Vagina (tissue), 2 donors: Measurements from ENCODE around the gene PIGC.

Experiments
- CTCF ChIP-seq, 3 experiments: fragments of 450-650 bp in 2 of 3; fragments of 200-600 bp in 1 of 3; sonication (generic) in 1 of 3; IDR thresholded peaks; one replicate each; pipeline ENCODE4 v1.5.1; 2017 to 2019; ENCODE audit warnings: antibody characterized with exemption in 3 of 3, mild to moderate bottlenecking in 2 of 3, moderate library complexity in 2 of 3
- POLR2AphosphoS5 ChIP-seq, 2 donors: sonication (generic); formaldehyde crosslinking; IDR thresholded peaks; one replicate each; pipeline ENCODE4 v1.9.0; 2017; ENCODE audit warnings: antibody characterized with exemption in 2 of 2, mild to moderate bottlenecking in 2 of 2, low read depth in 1 of 2; ENCODE audit not compliant: insufficient read depth in 1 of 2

- TF ChIP-seq CTCF (IDR thresholded peaks at IDR 0.05) (no peak), POLR2AphosphoS5 (IDR thresholded peaks at IDR 0.05; ENCODE audit: insufficient read depth in 1 of 2, low read depth in 1 of 2) (no peak)
These were observed 23.0 kb upstream of the PIGC start for GRCh38 chr1:172466795-172467407.
